ENCODE measurements around the gene ADGRV1.

The ADGRV1 gene

GRCh38 chr5:90873033-90873517 lies 314.5 kb downstream of the ADGRV1 start:
- no peaks in the 10 kb centered on the region for H3K36me3 ChIP-seq (ENCODE audit: control insufficient read depth, low read length)
- TF ChIP-seq EZH2phosphoT487 (IDR thresholded peaks at IDR 0.05; ENCODE audit: borderline replicate concordance, low read length) (no peak), CTCF (IDR thresholded peaks at IDR 0.05; ENCODE audit: low read depth, low read length, poor library complexity, severe bottlenecking) (no peak)
- H4K20me1 ChIP-seq (ENCODE audit: control insufficient read depth, insufficient read depth, low read depth, low read length), result no peaks in the 10 kb centered on the region
- no peak overlapping the region for H3K4me3 ChIP-seq (ENCODE audit: low read length)
- H3K27ac ChIP-seq (ENCODE audit: low read depth, low read length), result no peak overlapping the region
- H3K9me2 ChIP-seq (replicated peaks; ENCODE audit: control insufficient read depth, low read length), result no peaks in the 10 kb centered on the region
- no peaks in the 10 kb centered on the region for H3F3A ChIP-seq (ENCODE audit: control insufficient read depth, insufficient read depth)
- H3K27me3 ChIP-seq (ENCODE audit: control insufficient read depth, low read length), result peaks cover 6% of the 10 kb centered on the region
- H3K9me3 ChIP-seq (ENCODE audit: control insufficient read depth, insufficient read depth, low read length), result no peaks in the 10 kb centered on the region
- no peaks in the 10 kb centered on the region for H3K4me1 ChIP-seq (ENCODE audit: control insufficient read depth, low read length)
- H3K4me2 ChIP-seq (ENCODE audit: low read length), result no peak overlapping the region
- no peaks in the 10 kb centered on the region for H3K79me2 ChIP-seq (ENCODE audit: control insufficient read depth, low read length)

GRCh38 chr5:90874066-90874465 lies 315.5 kb downstream of the ADGRV1 start:
- no peaks in the 10 kb centered on the region for H3K9me3 ChIP-seq (ENCODE audit: control insufficient read depth, insufficient read depth, low read length)
- H3K27ac ChIP-seq (ENCODE audit: low read depth, low read length), result no peak overlapping the region
- no peaks in the 10 kb centered on the region for H3K4me1 ChIP-seq (ENCODE audit: control insufficient read depth, low read length)
- TF ChIP-seq CTCF (IDR thresholded peaks at IDR 0.05; ENCODE audit: low read depth, low read length, poor library complexity, severe bottlenecking), result no peak
- no peak for TF ChIP-seq EZH2phosphoT487 (IDR thresholded peaks at IDR 0.05; ENCODE audit: borderline replicate concordance, low read length)
- no peaks in the 10 kb centered on the region for H3F3A ChIP-seq (ENCODE audit: control insufficient read depth, insufficient read depth)
- H3K4me3 ChIP-seq (ENCODE audit: low read length), result no peak overlapping the region
- H3K79me2 ChIP-seq (ENCODE audit: control insufficient read depth, low read length), result no peaks in the 10 kb centered on the region
- no peaks in the 10 kb centered on the region for H3K9me2 ChIP-seq (replicated peaks; ENCODE audit: control insufficient read depth, low read length)
- H3K27me3 ChIP-seq (ENCODE audit: control insufficient read depth, low read length), result peaks cover 11% of the 10 kb centered on the region
- no peak overlapping the region for H3K4me2 ChIP-seq (ENCODE audit: low read length)
- no peaks in the 10 kb centered on the region for H4K20me1 ChIP-seq (ENCODE audit: control insufficient read depth, insufficient read depth, low read depth, low read length)
- H3K36me3 ChIP-seq (ENCODE audit: control insufficient read depth, low read length), result no peaks in the 10 kb centered on the region

- no peak overlapping the region for H3K27ac ChIP-seq (ENCODE audit: low read depth, low read length)
- H3K79me2 ChIP-seq (ENCODE audit: control insufficient read depth, low read length), result no peaks in the 10 kb centered on the region
- H3K9me2 ChIP-seq (replicated peaks; ENCODE audit: control insufficient read depth, low read length), result no peaks in the 10 kb centered on the region
- H3K27me3 ChIP-seq (ENCODE audit: control insufficient read depth, low read length), result peaks cover 12% of the 10 kb centered on the region
- no peak overlapping the region for H3K4me3 ChIP-seq (ENCODE audit: low read length)
- H3K9me3 ChIP-seq (ENCODE audit: control insufficient read depth, insufficient read depth, low read length), result no peaks in the 10 kb centered on the region
- H3K36me3 ChIP-seq (ENCODE audit: control insufficient read depth, low read length), result no peaks in the 10 kb centered on the region
- H3K4me2 ChIP-seq (ENCODE audit: low read length), result no peak overlapping the region
- no peaks in the 10 kb centered on the region for H4K20me1 ChIP-seq (ENCODE audit: control insufficient read depth, insufficient read depth, low read depth, low read length)
- no peaks in the 10 kb centered on the region for H3K4me1 ChIP-seq (ENCODE audit: control insufficient read depth, low read length)
- H3F3A ChIP-seq (ENCODE audit: control insufficient read depth, insufficient read depth), result no peaks in the 10 kb centered on the region
- no peak for TF ChIP-seq CTCF (IDR thresholded peaks at IDR 0.05; ENCODE audit: low read depth, low read length, poor library complexity, severe bottlenecking)
- TF ChIP-seq EZH2phosphoT487 (IDR thresholded peaks at IDR 0.05; ENCODE audit: borderline replicate concordance, low read length), result no peak
Measured at GRCh38 chr5:90875456-90875855, 316.9 kb downstream of the ADGRV1 start.

All from DOHH2 (cell line).